ENCODE results near the gene CDNF.

DNA sequence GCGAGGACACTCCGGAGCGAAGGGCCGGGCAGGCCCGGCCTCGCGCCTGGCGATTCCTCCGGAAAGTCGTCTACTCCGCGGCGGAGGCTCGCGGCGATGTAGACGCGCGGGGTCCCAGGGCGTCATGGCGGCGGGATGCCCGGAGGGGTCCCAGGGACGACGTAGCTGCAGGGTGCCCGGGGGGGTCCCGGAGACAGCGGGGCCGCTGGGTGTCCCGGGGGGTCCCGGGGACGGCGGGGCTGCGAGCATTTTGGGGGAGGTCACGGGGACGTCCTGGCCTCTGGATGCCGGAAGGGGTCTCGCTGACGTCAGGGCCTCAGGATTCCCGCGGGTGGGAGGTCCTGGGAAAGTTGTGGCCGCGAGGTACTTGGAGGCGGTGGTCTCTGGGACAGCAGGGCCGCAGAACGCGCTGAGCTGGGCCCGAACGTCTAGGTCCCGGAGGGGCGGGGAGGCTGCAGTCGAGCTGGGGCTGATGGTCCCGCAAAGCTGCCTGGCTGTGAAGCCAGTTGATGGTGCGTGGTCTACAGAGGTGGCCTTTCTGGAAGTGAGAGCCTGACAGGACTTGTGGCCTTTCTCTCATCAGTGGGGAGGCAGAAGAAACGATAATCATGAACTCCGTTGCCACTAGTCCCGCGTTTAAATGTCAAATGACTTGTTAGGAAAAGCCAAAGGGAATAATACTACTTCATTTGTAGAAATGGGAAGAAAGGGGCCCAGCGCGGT is 906 bp upstream of the CDNF start:
- TF ChIP-seq, protein P1, sequence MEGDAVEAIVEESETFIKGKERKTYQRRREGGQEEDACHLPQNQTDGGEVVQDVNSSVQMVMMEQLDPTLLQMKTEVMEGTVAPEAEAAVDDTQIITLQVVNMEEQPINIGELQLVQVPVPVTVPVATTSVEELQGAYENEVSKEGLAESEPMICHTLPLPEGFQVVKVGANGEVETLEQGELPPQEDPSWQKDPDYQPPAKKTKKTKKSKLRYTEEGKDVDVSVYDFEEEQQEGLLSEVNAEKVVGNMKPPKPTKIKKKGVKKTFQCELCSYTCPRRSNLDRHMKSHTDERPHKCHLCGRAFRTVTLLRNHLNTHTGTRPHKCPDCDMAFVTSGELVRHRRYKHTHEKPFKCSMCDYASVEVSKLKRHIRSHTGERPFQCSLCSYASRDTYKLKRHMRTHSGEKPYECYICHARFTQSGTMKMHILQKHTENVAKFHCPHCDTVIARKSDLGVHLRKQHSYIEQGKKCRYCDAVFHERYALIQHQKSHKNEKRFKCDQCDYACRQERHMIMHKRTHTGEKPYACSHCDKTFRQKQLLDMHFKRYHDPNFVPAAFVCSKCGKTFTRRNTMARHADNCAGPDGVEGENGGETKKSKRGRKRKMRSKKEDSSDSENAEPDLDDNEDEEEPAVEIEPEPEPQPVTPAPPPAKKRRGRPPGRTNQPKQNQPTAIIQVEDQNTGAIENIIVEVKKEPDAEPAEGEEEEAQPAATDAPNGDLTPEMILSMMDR (IDR thresholded peaks at IDR 0.05 in 2 of 3, conservative IDR thresholded peaks at IDR 0.05 in 1 of 3; ENCODE audit: control insufficient read depth in 2 of 3, extremely low read depth in 1 of 3, insufficient read depth in 1 of 3, low read depth in 3 of 3, low read length in 3 of 3) = no peak
- TF ChIP-seq SPI1 (IDR thresholded peaks at IDR 0.05; ENCODE audit: borderline replicate concordance, insufficient read depth, low read depth, low read length) (no peak), GABPA (IDR thresholded peaks at IDR 0.05; ENCODE audit: low read depth) (no peak), FOXK2 (IDR thresholded peaks at IDR 0.05) (no peak), POLR2A (IDR thresholded peaks at IDR 0.05; ENCODE audit: low read depth, low read length) (no peak), RELA (IDR thresholded peaks at IDR 0.05; ENCODE audit: borderline replicate concordance, partially characterized antibody) (no peak)
